Measurements from ENCODE around the gene HERC6. TPM values are rescaled to one million over a fixed set of nuclear protein-coding genes. Genes with fewer than 3 reads are reported as not detected.

The HERC6 gene
- total and polyA plus RNA-seq, 2 of the 8 experiments (the other 6 are each of a cell fraction or from before 2014, with no cell fraction given), result 3.7 to 3.8 TPM

- no peaks in the 10 kb centered on the region for H3K27me3 ChIP-seq (replicated peaks in 1 of 4; ENCODE audit: control insufficient read depth in 3 of 4, extremely low read depth in 1 of 4, insufficient read depth in 3 of 4, low read length in 3 of 4)
- no peak overlapping the region for H4K91ac ChIP-seq (replicated peaks; ENCODE audit: insufficient read length, low read length)
- H2BK20ac ChIP-seq (ENCODE audit: low read length), result no peak overlapping the region
- H3K79me1 ChIP-seq (ENCODE audit: low read depth, low read length), result no peaks in the 10 kb centered on the region
- H2BK12ac ChIP-seq (ENCODE audit: low read depth, low read length), result no peak overlapping the region
- H2AK5ac ChIP-seq (ENCODE audit: low read depth, low read length), result no peak overlapping the region
- no peak overlapping the region for H3K14ac ChIP-seq (ENCODE audit: insufficient read length)
- H3K36me3 ChIP-seq (ENCODE audit: control insufficient read depth in 2 of 4, insufficient read depth in 4 of 4, low read length in 3 of 4), result no peaks in the 10 kb centered on the region
- no peak overlapping the region for H3K23ac ChIP-seq (ENCODE audit: insufficient read length)
- no peak overlapping the region for H3K4me2 ChIP-seq (ENCODE audit: insufficient read depth in 1 of 2, low read depth in 2 of 2, low read length in 2 of 2)
- H3K9me3 ChIP-seq (ENCODE audit: insufficient read depth in 2 of 2, low read depth in 1 of 2, low read length in 1 of 2), result no peaks in the 10 kb centered on the region
- DNase-seq (ENCODE audit: low read depth in 1 of 2, low spot score in 2 of 2), result peak in 1 of 2 experiments; percentile 1
- no peak overlapping the region for H4K5ac ChIP-seq (ENCODE audit: insufficient read length, low read depth, low read length)
- no peaks in the 10 kb centered on the region for H4K20me1 ChIP-seq (replicated peaks in 1 of 2; ENCODE audit: control insufficient read depth in 1 of 2, insufficient read depth in 2 of 2, low read length in 2 of 2)
- no peak for FAIRE-seq
- no peak overlapping the region for H3K9ac ChIP-seq (replicated peaks in 1 of 4; ENCODE audit: extremely low read depth in 1 of 4, low read depth in 3 of 4, low read length in 3 of 4)
- no peaks in the 10 kb centered on the region for H3K79me2 ChIP-seq (ENCODE audit: control insufficient read depth in 1 of 2, insufficient read depth in 2 of 2, low read length in 2 of 2)
- H2BK5ac ChIP-seq (ENCODE audit: low read depth, low read length), result no peak overlapping the region
- H3K18ac ChIP-seq (ENCODE audit: extremely low read depth, low read length), result no peak overlapping the region
- H3K56ac ChIP-seq (replicated peaks; ENCODE audit: insufficient read length, low read depth, low read length), result no peak overlapping the region
- no peak overlapping the region for H2BK15ac ChIP-seq (ENCODE audit: low read length)
- peaks cover 2% of the 10 kb centered on the region; the same call in 1 of the 2 replicates for H3K23me2 ChIP-seq (ENCODE audit: low read depth, low read length)
- H3K27ac ChIP-seq (ENCODE audit: low read depth, low read length), result no peak overlapping the region
- H3K4me1 ChIP-seq (replicated peaks in 1 of 4; ENCODE audit: control insufficient read depth in 3 of 4, insufficient read depth in 4 of 4, low read length in 3 of 4), result no peaks in the 10 kb centered on the region
- ChIA-PET CTCF (ENCODE audit: partially characterized antibody) (no interaction called here), POLR2A (ENCODE audit: partially characterized antibody) (no interaction called here)
- H2BK120ac ChIP-seq (replicated peaks; ENCODE audit: low read depth, low read length), result no peak overlapping the region
- H3K4me3 ChIP-seq (ENCODE audit: extremely low read depth in 1 of 4, insufficient read depth in 2 of 4, low read depth in 3 of 4, low read length in 4 of 4), result no peak overlapping the region
- H2AFZ ChIP-seq (ENCODE audit: low read length), result no peak overlapping the region
- 86% methylated on average over 1 of the region's 1 CpG; no CpG with 5 or more reads in 1 of the 2 experiments for WGBS, 2 experiments (ENCODE audit: extremely low coverage in 1 of 2, insufficient coverage in 1 of 2, insufficient read length in 1 of 2, insufficient replicate concordance in 2 of 2, low coverage in 1 of 2, low lambda C conversion rate in 2 of 2, missing lambda C conversion rate in 1 of 2)
- no peak overlapping the region for H4K8ac ChIP-seq (ENCODE audit: extremely low read depth, insufficient read depth, low read length)
- H3K4ac ChIP-seq (replicated peaks; ENCODE audit: insufficient read length, low read depth, low read length), result no peak overlapping the region
- TF ChIP-seq NRF1 (IDR thresholded peaks at IDR 0.05; ENCODE audit: low read depth, low read length) (no peak), KDM4A (IDR thresholded peaks at IDR 0.05; ENCODE audit: low read depth, low read length, severe bottlenecking) (no peak), PHF8 (conservative IDR thresholded peaks at IDR 0.05; ENCODE audit: low read depth, low read length) (no peak), SP2 (IDR thresholded peaks at IDR 0.05; ENCODE audit: low read length) (no peak), RAD21 (IDR thresholded peaks at IDR 0.05 in 1 of 2, conservative IDR thresholded peaks at IDR 0.05 in 1 of 2; ENCODE audit: low read depth in 2 of 2, low read length in 2 of 2) (no peak), JUN (IDR thresholded peaks at IDR 0.05; ENCODE audit: low read depth, low read length) (no peak), CEBPB (IDR thresholded peaks at IDR 0.05; ENCODE audit: low read depth, low read length) (no peak), RNF2 (IDR thresholded peaks at IDR 0.05; ENCODE audit: borderline replicate concordance, low read depth, low read length, missing control alignments, poor library complexity, severe bottlenecking) (no peak), SAP30 (IDR thresholded peaks at IDR 0.05; ENCODE audit: insufficient read depth, insufficient replicate concordance, low read length) (no peak), SUZ12 (IDR thresholded peaks at IDR 0.05; ENCODE audit: low read length) (no peak), TEAD4 (IDR thresholded peaks at IDR 0.05; ENCODE audit: low read depth, low read length) (no peak)
- TF ChIP-seq, protein P1, sequence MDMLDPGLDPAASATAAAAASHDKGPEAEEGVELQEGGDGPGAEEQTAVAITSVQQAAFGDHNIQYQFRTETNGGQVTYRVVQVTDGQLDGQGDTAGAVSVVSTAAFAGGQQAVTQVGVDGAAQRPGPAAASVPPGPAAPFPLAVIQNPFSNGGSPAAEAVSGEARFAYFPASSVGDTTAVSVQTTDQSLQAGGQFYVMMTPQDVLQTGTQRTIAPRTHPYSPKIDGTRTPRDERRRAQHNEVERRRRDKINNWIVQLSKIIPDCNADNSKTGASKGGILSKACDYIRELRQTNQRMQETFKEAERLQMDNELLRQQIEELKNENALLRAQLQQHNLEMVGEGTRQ (IDR thresholded peaks at IDR 0.05; ENCODE audit: low read length), result no peak
Measured at GRCh38 chr4:88333741-88334405, 44.8 kb upstream of the HERC6 start.

Measured in H1 (cell line).